ENCODE measurements around the gene B3GNT9.
A peak's percentile ranks its signal among the peaks of the same experiment; 100 is the strongest.

The B3GNT9 gene

DNA sequence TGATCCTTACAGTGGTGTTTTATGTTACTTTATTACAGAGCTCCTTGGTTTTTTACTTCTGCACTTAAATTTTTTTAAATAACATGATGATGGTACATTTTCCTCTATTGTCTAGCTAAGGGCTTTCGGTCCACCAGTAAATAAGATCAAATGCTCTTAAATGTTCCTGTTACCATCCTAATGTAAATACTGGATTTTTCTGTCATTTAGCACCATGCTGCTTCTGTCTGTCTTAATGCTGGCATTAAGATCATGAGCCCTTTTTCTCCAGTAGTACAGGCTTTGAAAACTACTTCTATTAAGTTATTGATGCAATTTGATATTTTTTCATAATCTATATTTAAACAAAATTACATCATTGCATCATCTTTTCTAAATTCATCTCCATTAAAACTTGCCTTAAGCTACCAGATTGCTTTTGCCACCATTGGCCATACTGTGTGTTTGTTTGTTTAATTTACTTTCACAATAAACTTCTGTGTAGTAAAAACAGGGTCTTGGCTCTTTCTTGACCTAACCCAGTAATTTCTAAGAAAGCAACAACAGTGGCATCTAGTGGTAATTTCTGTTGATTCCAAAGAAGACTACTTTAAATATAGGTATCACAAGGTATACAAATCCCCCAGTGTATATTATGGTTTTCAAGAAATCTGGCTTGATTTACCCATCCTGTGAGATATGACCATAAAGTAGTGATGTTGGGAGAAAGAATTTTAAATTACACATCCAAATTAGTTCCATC lies 50.1 kb downstream of the B3GNT9 start:
- TF ChIP-seq, protein P1, sequence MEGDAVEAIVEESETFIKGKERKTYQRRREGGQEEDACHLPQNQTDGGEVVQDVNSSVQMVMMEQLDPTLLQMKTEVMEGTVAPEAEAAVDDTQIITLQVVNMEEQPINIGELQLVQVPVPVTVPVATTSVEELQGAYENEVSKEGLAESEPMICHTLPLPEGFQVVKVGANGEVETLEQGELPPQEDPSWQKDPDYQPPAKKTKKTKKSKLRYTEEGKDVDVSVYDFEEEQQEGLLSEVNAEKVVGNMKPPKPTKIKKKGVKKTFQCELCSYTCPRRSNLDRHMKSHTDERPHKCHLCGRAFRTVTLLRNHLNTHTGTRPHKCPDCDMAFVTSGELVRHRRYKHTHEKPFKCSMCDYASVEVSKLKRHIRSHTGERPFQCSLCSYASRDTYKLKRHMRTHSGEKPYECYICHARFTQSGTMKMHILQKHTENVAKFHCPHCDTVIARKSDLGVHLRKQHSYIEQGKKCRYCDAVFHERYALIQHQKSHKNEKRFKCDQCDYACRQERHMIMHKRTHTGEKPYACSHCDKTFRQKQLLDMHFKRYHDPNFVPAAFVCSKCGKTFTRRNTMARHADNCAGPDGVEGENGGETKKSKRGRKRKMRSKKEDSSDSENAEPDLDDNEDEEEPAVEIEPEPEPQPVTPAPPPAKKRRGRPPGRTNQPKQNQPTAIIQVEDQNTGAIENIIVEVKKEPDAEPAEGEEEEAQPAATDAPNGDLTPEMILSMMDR (IDR thresholded peaks at IDR 0.05; ENCODE audit: insufficient read depth, low read length, missing control alignments), result peak; percentile 29
- ChIA-PET CTCF (interaction anchor here (0.6 to 6.1 kb wide), 52 partner anchors 8 to 218 kb away, joined by 3 to 150 read pairs (median 6); partner anchors contain the start of genes CES3 and CES4A), POLR2A (interaction anchor here (1.2 to 1.3 kb wide), 2 partner anchors 70 to 79 kb away, joined by 3 read pairs; partner anchors contain the start of gene NOL3)
- DNase-seq (ENCODE audit: low read depth, low spot score), result no peak
- H3K4me3 ChIP-seq (ENCODE audit: low read depth, low read length), result no peak overlapping the region

DNA sequence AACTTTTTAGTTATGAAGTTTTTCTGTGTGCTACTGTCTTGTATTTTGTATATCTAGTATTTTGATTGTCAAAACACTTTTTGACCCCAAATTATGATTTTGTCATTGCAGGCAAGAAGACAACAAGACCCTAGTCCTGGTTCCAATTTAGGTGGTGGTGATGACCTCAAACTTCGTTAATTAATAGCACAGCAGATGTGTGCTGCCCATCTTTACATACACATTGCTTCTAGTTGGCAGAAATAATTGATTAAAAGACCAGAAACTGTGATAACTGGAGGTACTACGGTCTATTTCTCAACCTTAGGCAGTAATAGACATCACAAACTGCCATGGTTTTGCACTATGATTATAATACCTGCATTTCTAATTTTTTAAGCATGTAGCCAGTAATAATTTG lies 52.2 kb downstream of the B3GNT9 start:
- no peak for DNase-seq (ENCODE audit: low read depth, low spot score)
- ChIA-PET CTCF (interaction anchor here (0.9 to 6.1 kb wide), 9 partner anchors 16 to 204 kb away, joined by 3 to 150 read pairs (median 6); partner anchors contain the start of genes CES3 and CES4A), POLR2A (no interaction called here)
- TF ChIP-seq, protein P1 (IDR thresholded peaks at IDR 0.05; ENCODE audit: insufficient read depth, low read length, missing control alignments), result no peak
- H3K4me3 ChIP-seq (ENCODE audit: low read depth, low read length), result no peak overlapping the region
